Measurements from ENCODE around the gene GFOD1. TPM values are rescaled to one million over a fixed set of nuclear protein-coding genes. Genes with fewer than 3 reads are reported as not detected.

Gene GFOD1
- total and polyA plus RNA-seq, 11 donors = 16.2 to 65.8 (median 41.5) TPM

DNA sequence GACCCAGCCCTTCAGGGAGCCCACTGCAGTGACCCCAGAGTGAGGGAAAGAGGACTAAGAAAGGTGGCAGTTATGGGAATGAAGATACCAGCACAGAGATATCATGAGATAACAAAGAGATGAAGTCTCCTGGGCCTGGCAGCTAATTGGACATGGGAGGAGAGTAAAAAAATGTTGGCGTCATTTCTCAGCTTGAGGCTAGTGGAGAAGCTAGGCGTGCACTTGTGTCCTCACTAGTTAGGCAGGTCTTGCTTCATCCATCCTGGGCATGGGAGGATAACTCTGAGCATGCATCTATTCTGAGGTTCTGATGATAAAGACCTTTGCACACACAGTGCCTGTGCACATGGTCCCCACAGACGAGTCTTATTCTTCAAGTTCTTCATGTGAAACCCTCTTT is 4.1 kb upstream of the GFOD1 start:
- H3K27me3 ChIP-seq = no peaks in the 10 kb centered on the region
- intact Hi-C loops (cut with DNase I) = loop anchor here in 1 of 10 donors (5.0 kb wide), 1 partner anchor 46 kb away; no protein-coding TSS in a partner anchor
- H3K9me3 ChIP-seq = no peaks in the 10 kb centered on the region
- TF ChIP-seq, protein P1, sequence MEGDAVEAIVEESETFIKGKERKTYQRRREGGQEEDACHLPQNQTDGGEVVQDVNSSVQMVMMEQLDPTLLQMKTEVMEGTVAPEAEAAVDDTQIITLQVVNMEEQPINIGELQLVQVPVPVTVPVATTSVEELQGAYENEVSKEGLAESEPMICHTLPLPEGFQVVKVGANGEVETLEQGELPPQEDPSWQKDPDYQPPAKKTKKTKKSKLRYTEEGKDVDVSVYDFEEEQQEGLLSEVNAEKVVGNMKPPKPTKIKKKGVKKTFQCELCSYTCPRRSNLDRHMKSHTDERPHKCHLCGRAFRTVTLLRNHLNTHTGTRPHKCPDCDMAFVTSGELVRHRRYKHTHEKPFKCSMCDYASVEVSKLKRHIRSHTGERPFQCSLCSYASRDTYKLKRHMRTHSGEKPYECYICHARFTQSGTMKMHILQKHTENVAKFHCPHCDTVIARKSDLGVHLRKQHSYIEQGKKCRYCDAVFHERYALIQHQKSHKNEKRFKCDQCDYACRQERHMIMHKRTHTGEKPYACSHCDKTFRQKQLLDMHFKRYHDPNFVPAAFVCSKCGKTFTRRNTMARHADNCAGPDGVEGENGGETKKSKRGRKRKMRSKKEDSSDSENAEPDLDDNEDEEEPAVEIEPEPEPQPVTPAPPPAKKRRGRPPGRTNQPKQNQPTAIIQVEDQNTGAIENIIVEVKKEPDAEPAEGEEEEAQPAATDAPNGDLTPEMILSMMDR (IDR thresholded peaks at IDR 0.05) = no peak
- no peak for TF ChIP-seq POLR2A (IDR thresholded peaks at IDR 0.05)
- no peak overlapping the region for H3K4me3 ChIP-seq
- 89 to 97% (median 93%) methylated on average over 3 of the region's 3 CpGs for WGBS, 4 donors
- no peaks in the 10 kb centered on the region for H3K36me3 ChIP-seq
- H3K27ac ChIP-seq = no peak overlapping the region
- ATAC-seq = no peak
- DNase-seq = peak in 1 of 5 donors; percentile 1
- peaks cover 0 to 34% (median 19%) of the 10 kb centered on the region in 12 donors for H3K4me1 ChIP-seq

DNA sequence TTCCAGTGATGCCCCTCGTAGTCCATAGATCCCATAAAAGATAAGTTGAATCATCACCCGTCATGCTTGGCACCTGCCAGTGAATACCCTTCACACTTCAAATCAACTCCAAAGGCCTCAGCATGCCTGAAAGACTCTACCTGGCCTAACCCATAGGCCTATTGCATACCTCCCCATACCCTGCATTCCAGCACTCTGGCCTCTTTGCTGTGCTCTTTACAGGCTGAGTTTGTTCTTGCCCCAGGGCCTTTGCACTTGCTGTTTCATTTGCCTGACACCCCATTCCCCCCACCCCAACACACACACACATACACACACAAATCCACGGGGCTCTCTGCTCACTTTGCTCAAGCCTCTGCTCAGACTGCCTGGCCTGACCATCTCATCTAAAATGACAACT is 3.0 kb upstream of the GFOD1 start:
- H3K4me1 ChIP-seq = peaks cover 0 to 25% (median 12%) of the 10 kb centered on the region in 12 donors
- H3K36me3 ChIP-seq = no peaks in the 10 kb centered on the region
- H3K27me3 ChIP-seq = no peaks in the 10 kb centered on the region
- DNase-seq (peak in 1 of 5 donors; percentile 0), ATAC-seq (no peak)
- no peaks in the 10 kb centered on the region for H3K9me3 ChIP-seq
- TF ChIP-seq, protein P1 (IDR thresholded peaks at IDR 0.05) = no peak
- TF ChIP-seq POLR2A (IDR thresholded peaks at IDR 0.05) = no peak
- intact Hi-C loops (cut with DNase I) = loop anchor here in 1 of 10 donors (5.0 kb wide), 1 partner anchor 47 kb away; no protein-coding TSS in a partner anchor
- no peak overlapping the region for H3K4me3 ChIP-seq
- no peak overlapping the region for H3K27ac ChIP-seq
- 76 to 97% (median 93%) methylated on average over 3 of the region's 3 CpGs for whole genome bisulfite sequencing, 4 donors

- Histone ChIP-seq H3K4me3 (peak overlapping the region in 1 of 12 donors; percentile 93), H3K4me1 (peaks cover 0 to 33% (median 19%) of the 10 kb centered on the region in 12 donors), H3K27me3 (no peaks in the 10 kb centered on the region), H3K9me3 (no peaks in the 10 kb centered on the region), H3K36me3 (no peaks in the 10 kb centered on the region), H3K27ac (peak overlapping the region in 7 of 12 donors; percentile 79 to 97 (median 87))
- intact Hi-C loops (cut with DNase I) = loop anchor here (5.0 to 10.0 kb wide), 13 partner anchors 38 to 1204 kb away; partner anchors contain the start of gene SIRT5 (in 3 of the 10)
- peak in 3 of 5 donors; percentile 12 to 37 (median 17) for DNase-seq
- no peak for ATAC-seq
- 81 to 89% (median 85%) methylated on average over 8 of the region's 8 CpGs for WGBS, 4 donors
- TF ChIP-seq, protein P1 (IDR thresholded peaks at IDR 0.05) = no peak
- no peak for TF ChIP-seq POLR2A (IDR thresholded peaks at IDR 0.05)
Measured at GRCh38 chr6:13488896-13489237, 1.5 kb upstream of the GFOD1 start.

- Histone ChIP-seq H3K4me3 (peak overlapping the region; percentile 18 to 96 (median 88)), H3K27ac (peak overlapping the region in 11 of 12 donors; percentile 72 to 97 (median 83)), H3K4me1 (peaks cover 0 to 39% (median 24%) of the 10 kb centered on the region in 12 donors), H3K36me3 (no peaks in the 10 kb centered on the region), H3K9me3 (no peaks in the 10 kb centered on the region), H3K27me3 (no peaks in the 10 kb centered on the region)
- ATAC-seq = peak in 3 of 4 donors; percentile 3 to 12 (median 10)
- no peak for TF ChIP-seq POLR2A (IDR thresholded peaks at IDR 0.05)
- TF ChIP-seq, protein P1 (IDR thresholded peaks at IDR 0.05) = no peak
- WGBS, 4 donors = 16 to 30% (median 23%) methylated on average over 32 to 57 of the region's 57 CpGs
- intact Hi-C loops (cut with DNase I) = loop anchor here (5.0 to 10.0 kb wide), 13 partner anchors 39 to 1203 kb away; partner anchors contain the start of gene SIRT5 (in 3 of the 10)
- DNase-seq = peak; percentile 50 to 77 (median 62)
Measured at GRCh38 chr6:13488015-13488895, 855 bp upstream of the GFOD1 start.

All from heart left ventricle (tissue), 16 donors.